Endothelial cell (in vitro differentiated cells): ENCODE results near the gene TRIM40. TPM values are rescaled to one million over a fixed set of nuclear protein-coding genes. Genes with fewer than 3 reads are reported as not detected.
"Not testable (repeated sequence)": the region's sequence is repeated elsewhere in the genome, so short reads cannot be mapped to it uniquely, and the experiment has no call there.

ENCODE experiments used
- DNase-seq: peaks from one replicate; pipeline ENCODE4 v3.0.0; 2021; ENCODE audit warnings: low spot score
- H3K27ac Mint-ChIP-seq: one replicate; pipeline ENCODE4 v1.8.0; 2021; ENCODE audit warnings: mixed read lengths, inconsistent platforms; ENCODE audit not compliant: unreplicated experiment
- H3K27me3 Mint-ChIP-seq: one replicate; pipeline ENCODE4 v1.8.0; 2021; ENCODE audit warnings: mild to moderate bottlenecking, moderate library complexity, mixed read lengths, inconsistent platforms; ENCODE audit not compliant: unreplicated experiment
- H3K36me3 Mint-ChIP-seq: one replicate; pipeline ENCODE4 v1.8.0; 2021; ENCODE audit warnings: mild to moderate bottlenecking, low read depth, mixed read lengths, inconsistent platforms; ENCODE audit not compliant: unreplicated experiment
- H3K4me1 Mint-ChIP-seq: one replicate; pipeline ENCODE4 v1.8.0; 2021; ENCODE audit warnings: mild to moderate bottlenecking, mixed read lengths, inconsistent platforms; ENCODE audit not compliant: unreplicated experiment
- H3K4me3 Mint-ChIP-seq: one replicate; pipeline ENCODE4 v1.8.0; 2021; ENCODE audit warnings: mild to moderate bottlenecking, mixed read lengths, inconsistent platforms; ENCODE audit not compliant: unreplicated experiment
- H3K9me3 Mint-ChIP-seq: one replicate; pipeline ENCODE4 v1.8.0; 2021; ENCODE audit warnings: mixed read lengths, inconsistent platforms; ENCODE audit not compliant: unreplicated experiment
- total RNA-seq: library from RNA; stranded (reverse); fragmentation: NEBNext Ultra II Directional; extraction: Animal tissue kit (Norgen Biotek cat#: 25700); gene quantifications from one replicate; pipeline ENCODE4 v1.2.1, GENCODE V29; 2021; ENCODE audit not compliant: unreplicated experiment
- TF ChIP-seq, protein P1 (sequence below): fragments of 200-600 bp; sonication (generic); IDR thresholded peaks from one replicate; pipeline ENCODE4 v1.5.0; 2021; ENCODE audit warnings: antibody characterized with exemption; ENCODE audit not compliant: unreplicated experiment

Gene TRIM40
- total RNA-seq, 1 donor from 2014 or later, result not detected

DNA sequence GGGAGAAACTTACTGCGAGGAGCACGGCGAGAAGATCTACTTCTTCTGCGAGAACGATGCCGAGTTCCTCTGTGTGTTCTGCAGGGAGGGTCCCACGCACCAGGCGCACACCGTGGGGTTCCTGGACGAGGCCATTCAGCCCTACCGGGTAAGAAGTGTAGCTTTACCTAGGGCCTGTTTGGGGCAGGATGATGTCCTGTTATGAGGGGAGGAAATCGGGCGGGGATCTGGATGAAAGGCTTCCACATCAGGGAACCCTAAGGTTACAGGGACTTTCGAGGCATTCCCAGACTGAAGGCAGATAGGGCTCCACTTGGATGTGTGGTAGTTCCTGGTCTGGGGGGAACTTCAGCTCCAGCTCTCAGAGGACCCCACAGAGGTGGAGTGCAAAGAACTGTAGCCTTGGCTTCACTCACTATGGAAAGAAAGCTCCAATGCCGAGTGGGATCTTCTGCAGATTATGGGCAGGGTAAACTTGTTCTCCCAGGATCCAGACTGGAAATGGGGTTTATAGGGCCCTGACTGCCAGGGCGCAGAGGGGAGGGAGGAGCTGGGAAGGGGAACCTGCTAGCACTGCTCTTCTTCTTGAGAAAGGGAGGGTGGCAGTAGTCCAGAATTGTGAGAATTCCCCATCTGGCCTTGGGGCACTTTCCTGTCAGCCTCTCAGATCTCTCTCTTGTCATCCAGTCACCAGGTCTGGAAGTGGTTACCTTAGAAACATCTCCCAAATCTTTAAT, 28.1 kb downstream of the TRIM40 start:
- TF ChIP-seq, protein P1, sequence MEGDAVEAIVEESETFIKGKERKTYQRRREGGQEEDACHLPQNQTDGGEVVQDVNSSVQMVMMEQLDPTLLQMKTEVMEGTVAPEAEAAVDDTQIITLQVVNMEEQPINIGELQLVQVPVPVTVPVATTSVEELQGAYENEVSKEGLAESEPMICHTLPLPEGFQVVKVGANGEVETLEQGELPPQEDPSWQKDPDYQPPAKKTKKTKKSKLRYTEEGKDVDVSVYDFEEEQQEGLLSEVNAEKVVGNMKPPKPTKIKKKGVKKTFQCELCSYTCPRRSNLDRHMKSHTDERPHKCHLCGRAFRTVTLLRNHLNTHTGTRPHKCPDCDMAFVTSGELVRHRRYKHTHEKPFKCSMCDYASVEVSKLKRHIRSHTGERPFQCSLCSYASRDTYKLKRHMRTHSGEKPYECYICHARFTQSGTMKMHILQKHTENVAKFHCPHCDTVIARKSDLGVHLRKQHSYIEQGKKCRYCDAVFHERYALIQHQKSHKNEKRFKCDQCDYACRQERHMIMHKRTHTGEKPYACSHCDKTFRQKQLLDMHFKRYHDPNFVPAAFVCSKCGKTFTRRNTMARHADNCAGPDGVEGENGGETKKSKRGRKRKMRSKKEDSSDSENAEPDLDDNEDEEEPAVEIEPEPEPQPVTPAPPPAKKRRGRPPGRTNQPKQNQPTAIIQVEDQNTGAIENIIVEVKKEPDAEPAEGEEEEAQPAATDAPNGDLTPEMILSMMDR, result no peak
- DNase-seq, result no peak
- no peak overlapping the region for H3K27ac Mint-ChIP-seq
- peaks cover 2% of the 10 kb centered on the region for H3K27me3 Mint-ChIP-seq
- H3K4me1 Mint-ChIP-seq, result peaks cover 6% of the 10 kb centered on the region
- H3K4me3 Mint-ChIP-seq, result no peak overlapping the region
- H3K9me3 Mint-ChIP-seq, result no peaks in the 10 kb centered on the region
- H3K36me3 Mint-ChIP-seq, result no peaks in the 10 kb centered on the region

- DNase-seq, result no peak
- Mint-ChIP-seq H3K4me3 (no peak overlapping the region), H3K27me3 (peaks cover 2% of the 10 kb centered on the region), H3K27ac (no peak overlapping the region), H3K4me1 (peaks cover 6% of the 10 kb centered on the region), H3K36me3 (no peaks in the 10 kb centered on the region), H3K9me3 (no peaks in the 10 kb centered on the region)
- TF ChIP-seq, protein P1, result no peak
Observed at GRCh38 chr6:30164714-30165113, 28.8 kb downstream of the TRIM40 start.

DNA sequence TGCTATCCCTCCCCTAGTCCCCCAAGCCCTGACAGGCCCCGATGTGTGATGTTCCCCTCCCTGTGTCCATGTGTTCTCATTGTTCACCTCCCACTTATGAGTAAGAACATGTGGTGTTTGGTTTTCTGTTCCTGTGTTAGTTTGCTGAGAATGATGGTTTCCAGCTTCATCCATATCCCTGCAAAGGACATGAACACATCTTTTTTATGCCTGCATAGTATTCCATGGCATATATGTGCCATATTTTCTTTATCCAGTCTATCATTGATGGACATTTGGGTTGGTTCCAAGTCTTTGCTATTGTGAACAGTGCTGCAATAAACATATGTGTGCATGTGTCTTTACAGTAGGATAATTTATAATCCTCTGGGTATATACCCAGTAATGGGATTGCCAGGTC, 29.3 kb downstream of the TRIM40 start:
- not testable (repeated sequence) for H3K27ac Mint-ChIP-seq, H3K36me3 Mint-ChIP-seq, H3K4me1 Mint-ChIP-seq

GRCh38 chr6:30167101-30167500, 31.2 kb downstream of the TRIM40 start:
- TF ChIP-seq, protein P1, result no peak
- peaks cover 7% of the 10 kb centered on the region for H3K27me3 Mint-ChIP-seq
- no peak for DNase-seq
- no peak overlapping the region for H3K4me3 Mint-ChIP-seq
- H3K9me3 Mint-ChIP-seq, result no peaks in the 10 kb centered on the region
- no peak overlapping the region for H3K27ac Mint-ChIP-seq
- no peaks in the 10 kb centered on the region for H3K36me3 Mint-ChIP-seq
- peaks cover 6% of the 10 kb centered on the region for H3K4me1 Mint-ChIP-seq

More for the DNA sequence above, 29.3 kb downstream of the TRIM40 start:
- H3K4me3 Mint-ChIP-seq, H3K9me3 Mint-ChIP-seq, DNase-seq, H3K27me3 Mint-ChIP-seq: not testable (repeated sequence)

DNA sequence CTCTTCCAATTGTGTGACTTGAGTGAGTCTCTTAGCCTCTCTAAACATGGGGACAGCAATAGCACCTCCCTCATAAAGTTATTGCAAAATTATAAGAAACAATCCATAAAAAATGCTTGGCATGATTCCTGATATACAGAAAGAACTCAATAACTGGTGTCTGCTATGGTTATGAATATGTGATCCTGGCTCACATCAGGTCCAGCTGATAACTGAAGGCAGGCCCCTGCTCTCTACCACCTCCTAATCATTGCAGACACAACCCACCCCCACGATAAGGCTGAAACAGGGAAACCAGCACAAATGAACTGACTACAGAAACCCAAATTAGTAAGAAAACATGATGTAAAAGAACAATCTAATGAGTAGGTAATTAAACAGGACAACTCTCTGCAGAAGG, 32.8 kb downstream of the TRIM40 start:
- no peak overlapping the region for H3K4me3 Mint-ChIP-seq
- TF ChIP-seq, protein P1, result no peak
- no peak for DNase-seq
- peaks cover 6% of the 10 kb centered on the region for H3K4me1 Mint-ChIP-seq
- H3K27me3 Mint-ChIP-seq, result peaks cover 10% of the 10 kb centered on the region
- H3K27ac Mint-ChIP-seq, result no peak overlapping the region
- no peaks in the 10 kb centered on the region for H3K36me3 Mint-ChIP-seq
- no peaks in the 10 kb centered on the region for H3K9me3 Mint-ChIP-seq
